HCT116 (cell line): Measurements from ENCODE around the gene EFS.

Experiments
- CTCF ChIP-seq, 3 experiments: fragments of 200-600 bp in 1 of 3; sonication (generic) in 1 of 3; IDR thresholded peaks in 2 of 3; conservative IDR thresholded peaks in 1 of 3; 2 replicates each; pipeline ENCODE4 v1.5.1; 2012 to 2017; ENCODE audit warnings: low read depth in 2 of 3, low read length in 2 of 3, antibody characterized with exemption in 1 of 3, borderline replicate concordance in 1 of 3, control low read depth in 1 of 3, mild to moderate bottlenecking in 1 of 3, mixed read lengths in 1 of 3, mixed run types in 1 of 3, moderate library complexity in 1 of 3; ENCODE audit not compliant: insufficient read depth in 1 of 3
- POLR2A ChIP-seq: IDR thresholded peaks from 2 replicates; pipeline ENCODE4 v1.7.0; 2011; ENCODE audit warnings: borderline replicate concordance; ENCODE audit not compliant: insufficient read depth, insufficient read length; ENCODE audit errors: extremely low read depth
- RAD21 ChIP-seq: IDR thresholded peaks from 2 replicates; pipeline ENCODE4 v1.6.1; 2012; ENCODE audit warnings: low read depth, mild to moderate bottlenecking

- TF ChIP-seq CTCF (IDR thresholded peaks at IDR 0.05 in 2 of 3, conservative IDR thresholded peaks at IDR 0.05 in 1 of 3; ENCODE audit: borderline replicate concordance in 1 of 3, insufficient read depth in 1 of 3, low read depth in 2 of 3, low read length in 2 of 3) = no peak
- no peak for TF ChIP-seq RAD21
- no peak for TF ChIP-seq POLR2A
Measured at GRCh38 chr14:23316300-23316699, 48.7 kb downstream of the EFS start.
